HL-60/S4 treated with phorbol 12-myristate 13-acetate at 8.2 ng/mL for 4 days and 3 days (cell line): ENCODE results near the gene NRG2.

Source experiments
- in situ Hi-C: fragments of 300-500 bp; cut with MboI; formaldehyde crosslinking; loops from 2 replicates; pipeline ENCODE4 v1.15.0; 2022; ENCODE audit warnings: low sequenced_read_pairs

The NRG2 gene

DNA sequence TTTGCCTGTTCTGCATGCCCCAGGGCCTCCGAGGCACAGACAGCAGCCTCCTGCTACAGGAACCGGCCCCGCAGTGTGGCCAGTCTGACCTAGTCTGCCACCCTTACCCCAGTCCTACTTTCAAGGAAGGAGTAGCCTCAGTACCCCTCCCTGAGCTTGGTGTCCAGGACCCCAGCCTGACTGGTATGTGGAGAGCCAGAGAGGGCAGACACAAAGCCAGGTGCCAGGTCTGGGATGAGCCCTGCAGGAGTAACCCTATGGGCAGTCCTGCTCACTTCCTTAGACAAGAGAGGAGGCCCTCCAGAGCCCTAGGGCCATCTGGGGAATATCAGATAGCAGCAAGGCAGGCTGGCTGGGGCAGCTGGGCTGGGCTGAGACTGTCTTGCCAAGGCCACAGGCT, 67.8 kb downstream of the NRG2 start:
- in situ Hi-C loops = no loop called here

DNA sequence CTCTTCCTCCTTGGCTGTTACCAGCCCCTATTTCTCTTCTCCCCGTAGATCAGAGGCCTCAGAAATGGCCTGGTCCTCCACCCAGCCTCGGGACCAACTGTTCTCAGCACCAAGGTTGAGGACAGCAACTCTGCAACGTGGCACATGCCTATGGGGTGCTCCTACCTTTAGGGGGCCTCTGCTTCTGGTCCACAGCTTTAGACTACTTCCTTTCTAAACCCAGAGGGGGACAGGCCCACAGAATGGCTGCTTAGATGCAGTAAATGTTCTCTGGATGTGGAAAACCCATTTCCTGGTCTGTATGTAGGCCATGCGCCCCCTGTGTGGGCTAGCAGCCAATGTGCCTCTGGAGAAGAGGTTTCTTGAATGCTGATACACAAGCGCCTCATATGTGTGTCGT, 68.4 kb downstream of the NRG2 start:
- in situ Hi-C loops = no loop called here

DNA sequence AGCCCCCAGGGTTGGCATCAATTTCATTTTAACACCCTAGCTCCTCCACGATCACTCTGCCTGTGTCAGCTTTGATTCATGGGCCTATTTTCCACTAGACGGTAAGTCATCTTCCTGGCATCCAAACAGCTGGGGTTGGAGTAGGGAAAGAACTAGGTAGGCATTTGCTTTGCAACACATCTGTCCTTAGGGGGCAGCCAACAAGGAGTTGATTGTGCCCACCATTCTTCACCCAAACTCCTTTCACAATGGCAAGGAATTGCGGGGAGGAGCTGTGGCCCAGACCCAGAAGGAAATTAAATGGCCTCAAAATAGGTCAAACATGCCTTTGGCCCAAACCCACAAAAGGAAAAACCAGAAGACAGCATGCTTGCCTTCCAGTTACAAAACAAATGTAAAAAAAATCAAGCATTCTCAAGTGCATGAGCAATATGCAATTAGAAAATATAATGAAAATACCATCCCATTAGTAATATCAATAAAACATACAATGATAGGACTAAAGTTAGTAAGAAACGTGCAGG, 71.8 kb downstream of the NRG2 start:
- in situ Hi-C loops = no loop called here

DNA sequence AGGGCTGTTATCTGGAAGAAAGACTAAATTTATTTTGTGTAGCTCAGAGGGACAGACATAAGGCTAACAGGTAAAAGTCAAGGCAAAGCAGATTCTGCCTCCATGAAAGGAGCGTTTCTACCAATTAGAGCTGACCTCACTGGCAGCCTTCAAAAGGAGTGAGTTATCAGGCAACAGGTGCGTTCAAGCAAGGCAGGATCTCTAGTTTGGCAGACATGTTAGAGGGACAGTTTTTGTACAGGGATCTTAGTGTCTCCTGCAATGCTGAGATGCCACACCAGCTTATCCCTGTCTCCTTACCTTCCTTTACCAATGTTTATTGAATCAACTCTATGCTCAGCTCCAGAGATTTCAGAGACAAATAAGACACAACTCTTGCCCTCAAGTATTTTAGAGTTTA, 73.8 kb downstream of the NRG2 start:
- in situ Hi-C loops = no loop called here

DNA sequence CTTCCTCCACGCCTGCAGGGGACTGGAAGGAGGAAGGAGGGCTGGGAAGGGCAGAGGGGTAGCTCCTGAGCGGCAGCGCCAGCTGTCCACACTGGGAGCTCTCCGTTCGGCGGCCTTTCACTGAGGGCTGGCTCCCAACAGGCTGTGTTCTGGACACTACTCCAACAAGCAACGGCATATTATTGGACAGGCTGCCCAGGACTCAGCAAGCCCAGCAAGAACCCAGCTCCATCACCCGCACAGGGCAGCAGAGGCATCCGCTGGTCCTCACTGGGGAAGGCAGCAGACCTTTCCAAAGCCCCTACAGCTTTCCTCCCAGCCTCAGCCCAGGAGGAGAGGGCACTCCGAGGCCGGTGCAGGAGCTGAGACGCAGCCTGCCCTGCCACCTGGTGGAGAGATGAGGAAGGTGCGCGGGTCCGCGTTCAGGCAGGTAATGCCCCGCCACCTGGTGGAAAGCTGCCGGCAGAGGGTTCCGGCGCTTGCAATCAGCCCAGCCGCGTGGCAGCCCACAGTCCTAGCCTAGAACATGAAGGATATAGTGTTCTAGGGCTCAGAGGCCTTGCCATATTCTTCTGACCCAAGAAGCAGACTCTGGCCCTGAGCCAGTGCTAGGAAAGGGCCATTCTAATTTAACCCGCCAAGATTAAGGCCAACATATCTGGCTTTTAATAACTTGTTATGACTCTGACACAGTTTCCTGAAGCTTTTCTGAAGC, 74.4 kb downstream of the NRG2 start:
- in situ Hi-C loops = no loop called here

DNA sequence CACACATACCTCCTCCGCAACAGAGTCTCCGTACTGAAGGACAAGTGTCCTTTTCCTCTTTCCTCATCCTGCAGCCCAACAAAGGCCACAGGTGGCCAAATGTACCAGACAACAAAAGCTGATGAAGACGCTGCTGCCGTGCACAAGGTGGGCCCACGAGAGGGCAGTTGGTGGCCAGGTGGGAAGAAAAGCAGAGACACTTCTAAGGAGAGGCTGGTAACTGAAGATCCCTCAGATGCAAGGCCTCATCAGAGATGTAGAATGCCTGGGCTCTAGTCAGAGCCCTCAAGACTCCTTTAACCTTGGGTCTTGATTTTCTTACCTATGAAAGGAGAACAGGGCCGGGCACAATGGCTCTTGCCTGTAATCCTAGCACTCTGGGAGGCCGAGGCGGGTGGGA, 75.7 kb downstream of the NRG2 start:
- in situ Hi-C loops = no loop called here

DNA sequence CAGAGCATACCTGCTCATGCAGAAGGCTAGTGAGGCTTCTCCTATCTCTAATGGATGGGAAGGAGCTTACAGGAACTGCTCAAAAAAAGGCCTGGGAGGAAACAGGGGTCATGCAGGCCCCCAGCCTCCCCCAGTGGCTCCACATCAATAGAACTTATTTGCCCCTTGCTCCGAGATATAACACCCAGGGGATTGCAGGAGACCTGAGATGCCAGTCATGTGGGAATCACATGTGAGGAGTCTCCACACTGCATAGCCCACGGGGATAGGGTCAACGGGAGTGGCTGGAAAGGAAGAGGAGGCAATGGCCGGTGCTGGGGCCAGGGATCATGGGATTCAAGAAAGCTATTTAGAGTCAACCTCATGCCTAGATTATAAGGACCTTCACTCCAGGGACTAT, 76.2 kb downstream of the NRG2 start:
- in situ Hi-C loops = no loop called here

DNA sequence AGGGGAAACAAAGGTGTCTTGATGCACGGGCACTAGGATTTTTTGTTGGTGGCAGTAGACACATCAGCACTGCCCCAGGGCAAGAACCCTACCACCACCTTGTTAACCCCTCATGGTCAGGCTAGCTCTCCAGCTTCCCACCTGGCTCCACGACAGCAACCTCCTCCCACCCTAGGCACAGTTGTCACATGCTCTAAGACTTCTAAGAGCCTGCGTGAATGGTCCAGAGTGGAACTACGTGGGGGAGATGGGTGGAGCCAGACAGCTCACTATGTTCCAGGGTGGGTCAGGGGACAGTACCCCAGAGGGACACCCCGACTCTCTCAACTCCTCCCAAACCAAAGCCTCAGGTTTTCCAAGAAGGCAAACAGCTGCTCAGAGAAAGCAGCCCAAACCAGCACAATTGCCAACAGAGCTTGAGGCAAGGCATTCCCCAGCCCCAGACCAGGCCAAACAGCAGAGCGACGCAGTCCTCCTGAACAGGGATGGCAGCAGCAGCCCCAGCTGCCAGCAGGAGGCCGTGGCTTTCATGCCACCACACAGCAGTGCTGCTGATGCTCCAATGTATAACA, 78.0 kb downstream of the NRG2 start:
- in situ Hi-C loops = no loop called here

DNA sequence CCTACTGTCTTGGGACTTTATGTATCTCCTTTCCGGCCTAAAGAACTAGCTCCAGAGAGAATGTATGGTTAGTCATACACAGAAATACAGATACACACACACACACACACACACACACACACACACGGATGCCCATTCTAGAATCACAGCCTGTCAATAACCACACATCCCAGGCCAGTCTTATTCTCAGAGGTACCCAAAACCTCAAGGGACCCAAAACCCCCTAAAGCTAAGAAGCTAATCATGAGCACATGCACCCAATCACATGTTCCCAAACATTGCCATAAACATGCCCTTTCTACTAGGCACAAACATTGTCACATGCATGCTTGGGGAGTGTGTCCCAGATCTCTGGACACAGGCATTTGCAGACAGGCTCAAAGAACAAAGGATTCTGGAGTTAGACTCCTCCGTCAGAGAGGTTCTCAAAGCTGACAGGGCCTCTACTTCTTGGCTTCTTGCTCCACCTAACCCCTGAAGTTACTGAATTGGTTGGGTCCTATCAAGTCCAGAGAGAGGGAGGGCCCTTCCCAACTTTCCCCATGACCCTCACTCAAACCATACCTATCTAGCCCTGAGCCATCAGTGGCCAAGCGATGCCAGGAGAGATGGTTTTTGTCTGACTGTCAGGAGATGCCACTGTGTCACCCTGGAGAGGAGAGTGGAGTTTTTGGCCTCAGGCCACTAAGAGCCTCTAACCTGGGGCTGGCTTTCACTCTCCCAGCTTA, 78.7 kb downstream of the NRG2 start:
- in situ Hi-C loops = no loop called here

DNA sequence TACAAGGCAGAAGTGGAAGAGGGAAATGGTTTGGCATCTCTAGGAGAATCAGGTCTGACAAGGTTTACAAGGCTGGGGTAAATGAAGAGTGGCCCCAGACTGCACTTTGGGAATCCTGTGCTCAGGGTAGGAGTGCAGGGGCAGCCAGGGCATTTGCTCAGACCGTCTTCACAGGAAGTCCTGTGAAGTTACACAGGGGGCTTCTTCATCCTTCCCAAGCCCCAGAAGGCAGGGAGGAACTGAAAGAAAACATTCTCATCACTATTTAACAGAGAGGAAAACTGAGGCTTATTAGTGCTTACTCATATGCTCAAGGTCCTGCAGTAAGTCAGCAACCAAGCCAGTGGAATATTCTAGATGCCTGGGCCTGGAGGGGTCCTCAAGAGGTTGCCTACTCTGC, 80.7 kb downstream of the NRG2 start:
- in situ Hi-C loops = no loop called here

DNA sequence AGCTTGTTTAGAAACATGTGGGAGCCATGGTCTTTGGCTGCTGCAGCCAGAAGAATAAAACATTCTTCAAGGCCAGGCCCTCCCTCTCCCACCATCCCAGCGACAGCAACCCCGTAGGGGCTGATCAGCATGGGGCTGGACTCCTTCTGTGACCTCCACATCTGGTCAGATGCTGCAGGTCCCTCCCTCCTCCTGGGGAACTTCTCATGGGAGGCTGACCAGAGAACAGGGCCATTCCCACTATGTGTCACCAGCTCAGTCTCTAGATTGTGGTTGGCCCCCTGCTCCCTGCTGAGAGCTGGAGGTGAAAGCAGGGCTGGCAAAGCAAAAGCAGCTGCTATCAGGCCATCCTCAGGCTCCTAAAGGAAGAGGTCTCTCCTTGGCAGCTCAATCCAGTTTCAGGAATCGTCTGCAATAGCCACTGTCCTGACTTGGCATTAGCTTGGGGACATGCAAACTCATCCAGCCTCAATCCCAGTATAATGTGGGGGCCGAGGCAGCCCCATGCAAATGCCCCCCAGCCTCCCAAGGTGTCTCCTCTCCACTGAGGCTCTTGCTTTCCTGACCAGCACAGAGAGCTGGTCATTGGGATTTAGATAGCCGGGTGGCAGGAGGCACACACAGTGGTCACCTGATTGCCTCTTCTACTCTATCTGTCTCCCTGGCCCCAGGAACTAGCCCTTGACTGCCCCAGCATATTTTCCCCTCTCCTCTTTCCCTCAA, 81.5 kb downstream of the NRG2 start:
- in situ Hi-C loops = no loop called here

DNA sequence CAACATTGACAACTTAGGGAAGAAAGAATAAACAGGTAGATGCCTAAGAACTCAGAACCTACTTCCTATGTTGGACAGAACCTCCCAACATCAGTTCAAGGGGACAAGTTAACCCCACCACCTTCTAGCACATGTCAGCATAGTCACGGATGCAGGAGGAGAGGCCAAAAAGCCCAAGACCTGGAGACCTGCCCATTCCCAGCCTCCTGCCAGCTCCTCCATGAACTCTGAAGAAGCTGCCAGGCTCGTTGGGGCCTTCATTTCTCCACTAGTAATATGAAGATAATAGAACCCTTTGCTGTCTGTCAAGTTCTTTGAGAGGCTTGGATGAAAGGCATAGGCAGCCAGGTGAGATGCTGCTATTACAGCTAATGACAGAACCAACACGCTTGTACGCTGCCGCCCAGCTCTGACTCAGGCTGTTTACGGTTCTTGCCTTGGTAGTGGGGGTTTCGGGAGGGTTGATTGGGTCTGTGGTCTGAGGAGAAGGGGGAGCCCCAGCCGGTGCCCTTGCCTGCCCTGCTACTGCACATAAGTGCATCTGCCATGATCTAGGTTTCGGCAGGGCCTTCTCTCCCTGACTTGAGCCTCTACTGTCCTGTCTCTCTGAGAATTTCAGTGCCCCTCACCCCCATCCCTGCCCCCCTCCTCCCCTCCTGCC, 82.2 kb downstream of the NRG2 start:
- in situ Hi-C loops = no loop called here

DNA sequence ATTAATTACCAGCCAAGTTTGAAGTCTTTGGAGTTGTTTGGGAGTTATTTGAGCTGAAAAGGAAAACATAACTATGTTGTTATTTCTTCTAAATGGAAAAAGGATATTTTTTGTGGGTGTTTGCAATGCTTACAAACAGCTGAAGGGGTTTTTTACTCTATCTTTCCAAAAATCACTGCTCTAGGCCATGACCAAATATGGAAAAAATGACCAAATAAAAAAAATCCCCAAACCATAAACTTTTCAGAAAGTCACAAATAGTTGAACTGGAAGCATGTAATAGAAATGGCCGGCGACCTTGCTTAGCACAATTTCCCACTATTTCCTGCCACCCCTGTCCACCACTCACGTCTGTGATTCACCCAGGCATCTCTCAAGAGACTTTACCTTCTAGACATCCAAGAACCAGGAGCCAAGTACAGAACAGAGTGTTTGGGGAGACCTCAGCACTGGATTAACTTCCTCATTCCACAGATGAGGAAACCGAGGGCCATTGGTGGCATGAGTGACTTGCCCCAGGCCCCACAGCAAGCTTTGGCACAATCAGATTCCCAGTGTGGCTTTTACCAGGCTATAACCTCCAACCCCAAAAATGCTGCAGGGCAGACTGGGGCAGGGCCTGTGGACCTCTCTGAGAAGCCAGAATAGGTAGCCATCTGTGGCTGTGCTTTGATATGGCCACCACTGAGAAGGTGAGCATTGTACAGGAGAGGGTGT, 84.5 kb downstream of the NRG2 start:
- in situ Hi-C loops = no loop called here

DNA sequence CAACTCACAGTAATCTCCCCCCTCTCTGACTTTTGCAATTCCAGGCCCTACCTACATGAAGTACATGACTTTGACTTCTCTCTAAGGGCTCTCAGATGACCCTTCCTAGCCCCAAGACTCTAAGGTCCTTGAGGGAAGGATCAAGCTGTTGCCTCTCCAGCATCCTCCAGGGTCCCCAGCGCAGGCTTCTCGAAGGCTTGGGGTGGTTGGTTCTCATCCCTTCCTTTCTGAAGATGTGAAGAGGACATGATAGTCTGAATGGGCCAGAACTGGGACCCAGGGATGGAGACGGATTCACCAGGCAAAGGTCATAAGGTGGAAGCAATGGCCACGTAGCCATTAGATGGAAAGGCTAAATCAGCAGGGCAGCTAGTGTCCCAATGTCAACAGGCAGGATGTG, 86.8 kb downstream of the NRG2 start:
- in situ Hi-C loops = no loop called here

DNA sequence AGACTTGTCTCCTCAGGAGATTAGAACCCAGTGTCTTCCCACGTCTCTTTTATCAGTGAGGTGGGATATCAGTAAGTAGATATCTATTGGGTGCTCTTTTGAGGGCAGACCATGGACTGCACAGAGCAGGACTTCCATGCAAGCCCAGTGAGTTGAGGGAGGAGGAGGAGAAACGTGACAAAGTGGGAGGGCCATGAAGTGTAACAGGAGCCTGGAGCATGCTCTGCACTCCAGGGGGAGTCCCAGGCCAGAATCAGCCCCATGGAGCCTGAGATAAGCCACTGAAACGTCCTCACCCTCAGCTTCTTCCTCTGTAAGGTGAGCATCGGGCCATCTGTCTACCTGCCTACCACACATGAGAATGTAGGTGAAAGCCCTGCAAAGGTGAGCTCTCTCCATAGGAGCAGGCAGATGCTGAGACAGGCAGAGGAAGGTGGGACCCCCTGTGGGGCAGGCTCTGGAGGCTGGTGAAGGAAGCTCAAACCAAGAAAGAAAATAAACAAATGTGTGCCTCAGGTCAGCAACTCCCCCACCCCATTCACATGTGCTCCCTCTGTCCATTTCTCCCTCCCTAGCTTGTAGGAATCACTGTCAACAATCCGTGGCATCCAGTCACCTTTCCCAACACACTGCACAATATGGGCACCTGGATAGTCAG, 87.4 kb downstream of the NRG2 start:
- in situ Hi-C loops = no loop called here

DNA sequence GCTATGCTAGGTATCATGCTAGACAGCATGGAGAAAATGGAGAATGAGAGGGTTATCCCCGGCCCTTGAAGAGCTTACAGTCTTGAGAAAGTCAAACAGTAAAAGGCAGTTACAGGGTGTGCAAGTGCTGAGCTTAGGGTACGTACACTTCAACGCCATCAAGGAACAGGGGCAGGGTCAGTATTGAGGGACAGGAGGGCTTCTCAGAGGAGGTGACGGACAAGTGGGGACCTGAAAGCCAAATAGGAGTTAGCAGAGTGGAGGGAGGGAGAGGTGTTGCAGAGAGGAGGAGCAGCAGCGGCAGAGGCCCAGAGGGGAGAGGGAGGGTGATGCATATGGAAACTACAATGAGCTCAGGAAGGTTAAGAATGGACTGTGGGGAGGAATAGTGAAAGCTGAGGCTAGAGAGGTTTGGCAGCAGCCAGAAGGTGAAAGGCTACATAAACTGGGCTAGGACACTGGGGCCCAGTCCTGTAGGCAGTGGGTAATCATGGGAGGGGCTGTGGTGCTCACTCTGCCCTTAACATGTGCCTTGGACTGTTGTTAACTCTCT, 88.0 kb downstream of the NRG2 start:
- in situ Hi-C loops = no loop called here

DNA sequence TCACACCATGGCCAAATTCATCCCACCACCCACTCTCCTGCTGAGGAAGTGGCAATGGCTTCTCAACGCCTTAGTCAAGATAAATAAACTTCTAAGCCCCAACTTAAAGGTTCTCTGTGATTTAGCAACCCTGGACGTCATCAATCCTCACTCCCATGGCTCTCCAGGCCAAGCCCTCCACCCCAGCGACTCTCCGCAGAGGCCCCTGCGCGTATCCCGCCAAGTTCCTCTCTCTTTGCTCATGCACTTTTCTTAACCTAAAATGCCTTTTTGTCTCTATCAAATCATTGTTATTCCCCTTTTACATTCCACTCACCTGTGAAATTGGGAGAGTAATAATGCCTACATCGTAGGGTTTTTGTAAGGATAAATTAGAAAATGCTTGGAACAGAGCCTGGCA, 88.6 kb downstream of the NRG2 start:
- in situ Hi-C loops = no loop called here

DNA sequence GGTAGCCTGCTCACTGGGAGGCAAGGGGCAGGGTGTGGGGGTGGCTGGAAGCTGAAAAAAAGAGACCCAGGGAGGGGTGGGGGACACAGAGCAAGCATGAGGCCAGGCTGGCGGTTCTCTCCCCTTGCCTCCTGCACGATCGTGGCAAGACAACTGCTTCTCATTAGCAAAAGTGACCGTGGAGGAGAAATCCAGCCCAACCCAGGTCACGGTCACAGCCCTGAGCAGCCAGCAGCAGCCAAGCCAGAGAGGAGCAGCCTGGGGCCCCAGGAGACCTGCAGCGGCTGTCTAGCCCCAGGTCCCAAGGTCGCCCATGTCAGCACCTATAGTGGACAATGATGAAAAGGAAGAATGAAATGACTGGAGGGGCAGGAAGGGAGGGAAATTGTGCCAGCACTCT, 89.1 kb downstream of the NRG2 start:
- in situ Hi-C loops = no loop called here

DNA sequence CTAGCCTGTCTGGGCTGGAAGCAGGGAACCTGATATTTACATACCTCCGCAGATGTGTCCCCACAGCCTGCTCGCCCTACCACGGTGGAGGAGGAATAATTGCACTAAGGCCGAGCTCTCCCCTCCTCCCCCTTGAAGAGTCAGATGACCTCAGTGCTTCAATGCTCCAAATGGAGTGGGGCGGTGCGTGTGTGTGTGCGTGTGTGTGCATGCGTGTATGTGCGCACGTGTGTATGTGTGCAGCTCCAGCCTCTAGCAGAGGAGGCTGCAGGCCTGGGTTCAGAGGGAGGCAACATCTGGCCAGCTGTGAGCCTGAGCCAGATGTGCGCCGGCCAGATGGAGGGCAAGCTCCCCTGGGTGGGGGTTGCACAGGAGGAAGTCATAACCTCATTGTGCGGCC, 90.5 kb downstream of the NRG2 start:
- in situ Hi-C loops = no loop called here

DNA sequence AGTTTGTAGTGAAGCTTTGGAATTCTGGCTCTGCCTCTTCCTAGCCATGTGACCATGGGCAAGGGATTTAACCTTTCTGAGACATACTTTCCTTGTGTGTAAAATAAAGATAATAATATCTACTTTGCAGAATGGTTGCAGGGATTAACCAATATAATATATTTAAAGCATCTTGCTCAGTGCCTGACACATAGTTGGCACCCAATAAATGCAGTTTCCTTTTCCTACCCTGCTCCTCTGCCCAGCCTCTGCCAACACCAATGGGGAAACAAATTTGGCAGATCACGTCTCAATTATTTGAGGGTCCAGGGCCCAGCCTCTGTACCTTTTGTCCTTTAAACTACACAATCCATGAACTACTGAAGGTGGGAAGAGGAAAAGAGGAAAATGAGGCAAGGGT, 91.1 kb downstream of the NRG2 start:
- in situ Hi-C loops = no loop called here
